Dendritic cell treated with granulocyte-macrophage colony-stimulating factor and Interleukin-4, amounts not matched to agents 40 ng/mL and 50 ng/mL, for 4 days (primary cell): Measurements from ENCODE around the gene ELL.

Source experiments
- H3K27ac Mint-ChIP-seq: one replicate; pipeline ENCODE4 v1.8.0; 2022; ENCODE audit warnings: mild to moderate bottlenecking, mixed read lengths
- H3K27me3 Mint-ChIP-seq: one replicate; pipeline ENCODE4 v1.8.0; 2022; ENCODE audit warnings: mild to moderate bottlenecking, mixed read lengths
- H3K36me3 Mint-ChIP-seq: one replicate; pipeline ENCODE4 v1.8.0; 2022; ENCODE audit warnings: low read depth, mixed read lengths
- H3K4me1 Mint-ChIP-seq: one replicate; pipeline ENCODE4 v1.8.0; 2022; ENCODE audit warnings: low read depth, mixed read lengths
- H3K4me3 Mint-ChIP-seq: one replicate; pipeline ENCODE4 v1.8.0; 2022; ENCODE audit warnings: mild to moderate bottlenecking, moderate library complexity, mixed read lengths
- H3K9me3 Mint-ChIP-seq: one replicate; pipeline ENCODE4 v1.8.0; 2022; ENCODE audit warnings: mixed read lengths
- intact Hi-C: fragments of 100-400 bp; cut with micrococcal nuclease; formaldehyde crosslinking; loops from one replicate; pipeline ENCODE4 v1.15.0; 2022

The ELL gene

DNA sequence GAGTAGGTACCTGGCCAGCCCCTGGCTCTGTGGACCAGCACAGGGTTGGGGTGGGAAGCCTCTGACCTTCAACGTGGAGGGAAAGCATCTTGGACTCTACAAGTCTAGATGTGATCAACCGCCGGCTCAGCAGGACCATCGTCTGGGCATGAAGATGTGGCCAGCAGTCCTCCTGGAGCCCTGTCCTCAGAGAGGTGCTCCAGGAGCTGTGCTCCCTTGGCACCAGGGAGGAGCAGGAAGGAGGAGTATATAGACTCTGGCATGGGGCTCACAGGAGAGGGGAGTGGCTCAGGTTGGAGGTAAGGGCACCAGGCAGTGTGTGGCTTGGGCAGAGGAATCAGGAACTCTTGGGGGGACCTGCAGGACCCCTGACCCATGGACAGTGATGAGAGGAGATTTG lies 65.6 kb downstream of the ELL start:
- Mint-ChIP-seq H3K36me3 (peaks cover 94% of the 10 kb centered on the region), H3K9me3 (no peaks in the 10 kb centered on the region), H3K4me3 (no peak overlapping the region), H3K27me3 (no peaks in the 10 kb centered on the region), H3K4me1 (peaks cover 7% of the 10 kb centered on the region), H3K27ac (no peak overlapping the region)
- intact Hi-C loops = no loop called here

DNA sequence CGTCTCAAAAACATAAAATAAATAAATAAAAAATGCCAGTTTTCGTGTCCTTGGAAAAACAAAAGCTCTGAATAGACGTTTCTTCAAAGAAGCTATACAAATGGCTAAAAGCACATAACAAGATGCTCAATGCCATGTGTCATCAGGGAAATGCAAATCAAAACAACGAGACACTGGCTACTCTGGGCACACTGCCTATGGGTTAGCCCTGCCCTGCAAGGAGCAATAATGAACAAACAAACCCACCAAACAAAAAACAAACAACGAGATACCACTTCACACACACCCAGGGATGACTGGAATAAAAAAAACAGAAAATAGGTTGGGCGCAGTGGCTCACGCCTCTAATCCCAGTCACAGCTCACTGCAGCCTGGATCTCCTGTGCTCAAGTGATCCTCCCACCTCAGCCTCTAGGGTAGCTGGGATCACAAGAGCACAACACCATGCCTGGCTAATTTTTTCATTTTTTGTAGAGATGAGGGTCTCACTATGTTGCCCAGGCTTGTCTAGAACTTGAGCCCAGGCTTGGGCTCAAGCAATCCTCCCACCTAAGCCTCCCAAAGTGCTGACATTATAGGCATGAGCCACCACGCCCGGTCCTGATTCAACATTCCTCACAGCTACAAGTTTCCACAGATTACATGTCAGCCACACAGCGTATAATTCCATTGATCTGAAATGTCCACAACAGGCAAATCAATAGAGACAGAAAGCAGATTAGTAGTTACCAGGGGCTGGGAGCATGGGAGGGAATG lies 68.4 kb downstream of the ELL start:
- intact Hi-C loops = loop anchor here (5.0 kb wide), 1 partner anchor 394 kb away; no protein-coding TSS in a partner anchor
- H3K27ac Mint-ChIP-seq = no peak overlapping the region
- H3K9me3 Mint-ChIP-seq = no peaks in the 10 kb centered on the region
- peaks cover 22% of the 10 kb centered on the region for H3K4me1 Mint-ChIP-seq
- H3K4me3 Mint-ChIP-seq = no peak overlapping the region
- no peaks in the 10 kb centered on the region for H3K27me3 Mint-ChIP-seq
- H3K36me3 Mint-ChIP-seq = peaks cover 94% of the 10 kb centered on the region

DNA sequence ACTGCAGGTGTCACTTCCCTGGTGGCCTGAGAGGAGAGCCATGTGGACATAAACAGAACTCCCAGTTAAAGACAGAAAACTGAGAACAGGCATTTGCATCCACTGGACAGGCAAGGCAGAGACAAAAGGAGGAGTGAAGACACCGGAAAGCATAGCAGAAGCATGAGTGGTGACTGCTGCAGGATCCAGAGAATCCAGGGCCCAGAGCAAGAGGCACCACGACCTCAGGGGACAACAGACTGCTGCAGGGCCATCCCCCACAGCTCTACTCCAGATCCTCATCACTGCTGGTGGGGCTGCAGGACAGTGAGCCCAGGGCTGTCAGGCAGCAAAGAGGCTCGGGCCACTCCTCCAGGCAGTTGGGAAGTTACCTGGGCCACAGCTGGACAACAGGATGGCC lies 69.5 kb downstream of the ELL start:
- H3K27ac Mint-ChIP-seq = no peak overlapping the region
- H3K36me3 Mint-ChIP-seq = peaks cover 94% of the 10 kb centered on the region
- H3K4me3 Mint-ChIP-seq = no peak overlapping the region
- H3K27me3 Mint-ChIP-seq = no peaks in the 10 kb centered on the region
- H3K4me1 Mint-ChIP-seq = peaks cover 24% of the 10 kb centered on the region
- H3K9me3 Mint-ChIP-seq = no peaks in the 10 kb centered on the region
- intact Hi-C loops = loop anchor here (5.0 kb wide), 1 partner anchor 395 kb away; no protein-coding TSS in a partner anchor

DNA sequence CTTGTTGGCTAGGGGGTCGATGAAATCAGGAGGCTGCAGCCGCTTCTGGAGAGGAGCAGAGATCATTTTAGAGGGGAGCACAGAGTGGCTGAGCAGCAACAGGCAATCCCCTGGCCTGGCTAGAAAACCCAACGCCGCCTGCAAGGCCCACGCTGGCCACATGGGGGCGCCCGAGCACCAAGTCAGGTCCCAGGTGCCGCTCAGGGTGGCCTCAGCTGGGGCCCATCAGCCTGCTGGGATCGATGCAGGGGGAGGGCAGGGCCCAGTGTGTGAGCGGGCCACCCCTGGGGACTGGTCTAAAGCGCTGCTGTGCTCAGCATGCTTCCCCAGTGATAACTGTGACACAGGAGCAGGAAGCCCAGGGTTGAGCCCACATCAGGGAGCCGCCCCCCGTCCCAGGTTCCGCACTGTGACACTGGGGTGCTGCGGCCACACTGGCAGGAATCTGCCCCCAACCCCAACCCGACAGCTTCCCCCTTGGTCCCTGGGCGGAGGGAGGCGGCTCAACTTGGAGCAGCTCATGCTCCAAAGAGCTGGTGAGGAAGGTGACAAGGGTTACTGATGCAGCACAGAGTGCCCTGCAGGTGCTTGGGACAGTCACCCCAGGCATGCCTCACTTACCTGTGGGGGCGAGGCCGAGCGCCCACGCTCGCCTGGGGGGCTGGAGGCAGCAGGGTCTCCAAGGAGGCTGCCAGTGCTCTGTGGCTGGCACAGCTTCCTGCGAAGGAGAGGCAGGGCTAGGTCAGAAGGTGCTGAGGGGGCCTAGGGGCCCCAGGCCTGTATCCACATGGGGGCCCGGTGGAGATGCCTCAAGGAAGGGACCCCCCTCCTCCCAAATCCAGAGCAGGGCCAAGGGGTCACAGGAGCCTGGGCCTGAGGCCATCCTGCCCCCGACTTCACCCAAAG lies 70.7 kb downstream of the ELL start:
- no peak overlapping the region for H3K4me3 Mint-ChIP-seq
- H3K9me3 Mint-ChIP-seq = no peaks in the 10 kb centered on the region
- peaks cover 20% of the 10 kb centered on the region for H3K4me1 Mint-ChIP-seq
- no peaks in the 10 kb centered on the region for H3K27me3 Mint-ChIP-seq
- intact Hi-C loops = loop anchor here (5.0 kb wide), 1 partner anchor 396 kb away; no protein-coding TSS in a partner anchor
- peaks cover 94% of the 10 kb centered on the region for H3K36me3 Mint-ChIP-seq
- H3K27ac Mint-ChIP-seq = peak overlapping the region; percentile 11

DNA sequence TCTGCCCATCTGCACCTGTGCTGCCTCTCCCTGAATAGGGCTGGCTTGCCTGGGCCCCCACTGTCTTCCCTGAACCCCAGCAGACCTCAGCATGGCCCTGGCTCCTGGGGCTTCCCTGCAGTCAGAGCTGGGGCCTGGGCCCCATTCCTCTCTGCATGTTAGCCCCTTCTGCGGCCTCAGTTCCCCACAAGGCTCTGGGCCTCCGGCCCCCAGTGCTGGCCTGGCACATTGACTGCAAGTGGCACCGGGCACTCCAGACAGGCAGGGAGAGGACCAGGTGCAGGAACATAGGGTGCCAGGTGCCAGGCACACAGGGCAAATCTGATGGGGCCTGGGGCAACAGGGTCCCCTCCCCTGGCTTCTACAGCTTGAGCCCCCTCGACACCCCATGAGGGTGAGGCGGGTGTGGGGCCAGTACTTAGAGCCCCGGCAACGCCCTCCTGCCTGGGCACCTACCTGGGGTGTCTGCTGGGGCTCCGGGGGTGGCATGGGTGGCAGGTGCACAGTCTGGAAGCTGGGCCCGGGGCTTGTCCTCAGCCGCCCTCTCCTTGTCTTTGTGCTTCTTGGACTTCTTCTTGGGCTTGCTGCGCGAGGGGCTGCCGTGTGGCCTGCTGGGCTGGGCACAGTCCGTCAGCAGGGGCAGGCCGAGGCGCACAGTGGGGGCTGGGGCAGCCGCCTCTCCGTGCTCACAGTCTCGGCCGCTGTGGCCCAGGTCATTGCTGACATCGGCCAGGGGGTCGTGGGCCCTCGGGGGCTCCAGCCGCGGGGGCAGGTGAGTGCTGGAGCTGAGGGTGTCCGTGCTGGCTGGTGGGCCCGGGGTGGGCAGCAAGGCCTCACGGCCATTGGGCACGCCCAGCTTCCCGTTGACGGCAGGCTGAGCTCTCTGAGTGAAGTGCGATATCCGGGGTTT lies 71.6 kb downstream of the ELL start:
- no peaks in the 10 kb centered on the region for H3K27me3 Mint-ChIP-seq
- H3K36me3 Mint-ChIP-seq = peaks cover 94% of the 10 kb centered on the region
- H3K4me1 Mint-ChIP-seq = peaks cover 19% of the 10 kb centered on the region
- H3K9me3 Mint-ChIP-seq = no peaks in the 10 kb centered on the region
- no peak overlapping the region for H3K4me3 Mint-ChIP-seq
- intact Hi-C loops = loop anchor here (5.0 kb wide), 1 partner anchor 397 kb away; no protein-coding TSS in a partner anchor
- peak overlapping the region; percentile 11 for H3K27ac Mint-ChIP-seq

DNA sequence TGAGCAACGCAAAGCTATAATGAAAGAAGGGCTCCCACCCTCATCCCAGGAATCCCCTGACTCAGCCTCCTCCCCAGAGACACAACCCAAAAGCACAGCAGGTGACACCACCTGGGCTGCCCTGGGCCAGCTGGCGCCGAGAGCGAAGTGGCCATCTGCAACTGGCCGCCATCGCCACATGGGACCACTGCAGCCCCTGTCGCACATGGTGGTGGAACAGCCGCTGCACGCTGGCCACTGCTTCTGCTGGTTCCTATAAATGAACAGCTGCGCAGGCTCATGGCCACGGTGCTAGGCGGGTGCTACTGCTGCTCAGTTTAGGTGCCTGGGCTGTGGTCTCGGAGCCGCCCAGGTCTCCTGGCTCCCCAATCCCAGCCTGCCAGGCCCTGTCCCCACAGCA lies 72.3 kb downstream of the ELL start:
- no peaks in the 10 kb centered on the region for H3K27me3 Mint-ChIP-seq
- H3K4me3 Mint-ChIP-seq = no peak overlapping the region
- H3K4me1 Mint-ChIP-seq = peaks cover 19% of the 10 kb centered on the region
- H3K27ac Mint-ChIP-seq = no peak overlapping the region
- H3K36me3 Mint-ChIP-seq = peaks cover 95% of the 10 kb centered on the region
- intact Hi-C loops = no loop called here
- no peaks in the 10 kb centered on the region for H3K9me3 Mint-ChIP-seq

DNA sequence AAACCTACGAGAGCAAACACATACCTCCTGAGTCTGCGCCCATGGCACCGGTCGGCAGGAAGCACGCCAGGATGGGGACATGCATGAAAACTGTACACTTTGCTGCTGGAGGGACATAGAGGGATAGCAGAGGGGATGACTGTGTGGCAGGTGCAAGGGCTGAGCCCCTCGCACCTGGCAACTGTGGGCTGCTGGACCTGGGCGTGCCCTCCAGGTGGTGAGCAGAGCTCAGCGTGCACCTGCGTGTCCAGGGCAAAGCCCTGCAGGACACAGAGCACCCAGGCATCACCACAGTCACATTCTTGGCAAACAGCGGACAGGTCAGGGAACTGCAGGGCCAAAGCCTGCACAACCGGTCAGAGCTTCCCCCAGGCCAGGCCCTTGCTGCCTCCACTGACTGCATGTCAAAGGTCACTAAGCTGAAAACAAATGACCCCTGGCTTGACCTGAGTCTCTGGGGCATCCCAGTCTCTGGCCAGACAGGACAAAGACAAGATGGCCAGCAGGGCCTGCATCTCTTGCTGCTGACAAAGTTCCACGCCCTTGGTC lies 75.0 kb downstream of the ELL start:
- Mint-ChIP-seq H3K27ac (no peak overlapping the region), H3K9me3 (peaks cover 8% of the 10 kb centered on the region), H3K36me3 (peaks cover 100% of the 10 kb centered on the region), H3K4me1 (peaks cover 43% of the 10 kb centered on the region), H3K27me3 (no peaks in the 10 kb centered on the region), H3K4me3 (no peak overlapping the region)
- intact Hi-C loops = no loop called here

DNA sequence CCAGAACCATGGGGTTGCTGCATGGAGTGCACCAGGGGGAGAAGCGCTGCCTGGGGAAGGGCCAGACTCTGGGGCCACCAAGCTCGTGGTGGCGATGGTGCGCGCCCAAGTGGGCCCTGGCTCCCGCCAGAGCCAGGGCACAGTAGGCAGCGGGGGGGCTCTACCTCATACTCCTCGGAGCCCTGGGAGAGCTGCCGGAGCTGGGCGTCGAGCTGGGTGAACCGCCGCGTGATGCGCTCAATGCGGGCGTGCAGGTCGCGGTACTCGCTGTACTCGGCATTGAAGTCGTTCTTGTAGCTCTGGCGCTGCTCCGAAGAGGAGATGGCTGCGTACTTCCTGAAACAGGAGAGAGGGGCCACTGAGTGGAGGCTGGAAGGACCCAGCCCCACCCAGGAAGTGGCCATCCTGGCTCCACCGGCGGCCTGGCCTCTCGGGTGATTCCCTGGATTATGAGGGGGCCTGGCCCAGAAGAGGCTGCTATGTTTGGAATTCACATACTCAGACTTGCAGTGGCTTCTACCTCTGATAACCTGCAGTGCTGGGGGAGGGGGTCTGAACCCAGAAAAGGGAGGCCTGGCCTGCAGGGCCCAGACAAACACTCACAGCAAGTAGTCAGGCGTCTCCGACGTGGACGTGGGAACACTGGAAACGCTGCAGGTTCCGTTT lies 75.6 kb downstream of the ELL start:
- peaks cover 100% of the 10 kb centered on the region for H3K36me3 Mint-ChIP-seq
- no peak overlapping the region for H3K4me3 Mint-ChIP-seq
- H3K27ac Mint-ChIP-seq = no peak overlapping the region

DNA sequence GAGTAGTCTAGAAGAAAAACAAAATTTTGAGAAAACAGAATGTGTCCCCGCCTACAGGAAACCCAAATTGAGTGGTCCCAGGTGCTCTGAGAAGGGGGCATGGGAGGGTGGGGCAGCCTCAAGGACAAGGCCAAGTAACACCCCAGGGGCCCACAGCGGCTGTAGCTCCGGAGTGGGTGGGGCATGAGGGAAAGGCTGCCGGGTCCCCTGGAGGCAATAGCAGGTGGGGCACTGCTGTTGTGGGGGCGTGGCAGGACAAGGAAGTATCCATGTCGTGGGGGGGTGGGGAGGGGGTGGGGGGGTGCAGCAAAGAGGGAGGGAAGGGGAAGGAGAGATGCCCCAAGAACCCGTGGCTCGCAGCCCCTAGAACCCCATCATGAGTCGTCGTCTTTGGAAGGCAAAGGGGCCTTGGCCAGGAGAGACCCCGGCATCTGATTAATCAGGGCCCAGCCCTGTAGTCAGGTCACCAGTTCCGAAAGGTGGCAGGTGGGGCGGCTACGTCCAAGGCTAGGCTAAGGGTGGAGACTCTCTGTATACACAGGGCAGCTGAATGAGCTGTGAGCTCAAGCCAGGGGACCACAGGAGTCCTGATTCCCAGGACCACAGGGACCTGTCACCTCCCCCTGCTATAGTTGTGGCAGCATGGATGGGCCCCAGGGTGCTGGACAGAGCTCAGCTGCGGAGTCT lies 76.5 kb downstream of the ELL start:
- Mint-ChIP-seq H3K27ac (no peak overlapping the region), H3K9me3 (peaks cover 8% of the 10 kb centered on the region), H3K4me1 (peaks cover 47% of the 10 kb centered on the region), H3K27me3 (peaks cover 4% of the 10 kb centered on the region), H3K36me3 (peaks cover 100% of the 10 kb centered on the region), H3K4me3 (no peak overlapping the region)
- intact Hi-C loops = no loop called here

More for the DNA sequence above, 75.6 kb downstream of the ELL start:
- H3K4me1 Mint-ChIP-seq = peaks cover 47% of the 10 kb centered on the region
- intact Hi-C loops = no loop called here
- H3K27me3 Mint-ChIP-seq = no peaks in the 10 kb centered on the region
- H3K9me3 Mint-ChIP-seq = peaks cover 8% of the 10 kb centered on the region

DNA sequence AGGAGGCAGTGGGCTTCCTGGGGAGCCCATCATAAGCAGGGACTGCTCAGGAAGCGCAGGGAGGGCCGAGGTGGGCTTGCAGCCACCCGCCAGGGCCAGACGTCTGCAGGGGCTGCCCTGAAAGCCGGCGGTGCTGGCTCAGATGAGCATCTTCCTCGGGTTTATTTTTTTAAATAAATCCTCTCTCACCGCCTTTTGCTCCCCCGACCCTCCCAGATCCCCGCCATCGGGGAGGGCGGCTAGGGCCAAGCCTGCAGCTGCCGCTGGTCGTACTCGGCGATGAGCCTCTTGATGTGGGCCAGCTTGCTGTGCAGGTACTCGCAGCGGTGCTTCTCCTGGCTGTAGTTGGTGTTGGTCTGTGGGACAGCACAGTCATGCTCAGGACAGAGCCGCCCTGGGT lies 77.4 kb downstream of the ELL start:
- Mint-ChIP-seq H3K4me1 (peaks cover 49% of the 10 kb centered on the region), H3K4me3 (no peak overlapping the region), H3K27ac (no peak overlapping the region), H3K36me3 (peaks cover 93% of the 10 kb centered on the region), H3K27me3 (peaks cover 12% of the 10 kb centered on the region), H3K9me3 (peaks cover 8% of the 10 kb centered on the region)
- intact Hi-C loops = no loop called here

DNA sequence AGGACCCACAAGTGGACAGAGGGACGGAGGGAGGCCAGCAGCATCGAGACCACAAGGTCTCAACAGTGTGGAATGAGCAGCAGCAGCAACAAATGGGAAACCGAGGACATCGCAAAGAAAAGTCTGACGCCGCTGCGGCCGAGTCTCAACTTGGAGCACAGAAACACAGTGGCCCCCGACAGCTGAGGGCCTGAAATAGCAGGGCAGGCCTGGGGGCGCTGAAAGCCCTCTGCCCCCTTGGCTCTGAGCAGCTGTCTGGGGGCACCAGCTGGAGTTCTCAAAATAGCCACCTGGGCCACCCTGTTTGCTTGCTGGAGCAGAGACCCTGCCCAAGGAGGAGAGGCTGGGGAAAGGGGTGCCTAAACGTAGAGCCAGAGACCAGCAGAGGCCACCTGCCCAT lies 78.0 kb downstream of the ELL start:
- Mint-ChIP-seq H3K9me3 (peaks cover 8% of the 10 kb centered on the region), H3K27ac (no peak overlapping the region), H3K36me3 (peaks cover 87% of the 10 kb centered on the region), H3K4me3 (no peak overlapping the region), H3K4me1 (peaks cover 51% of the 10 kb centered on the region), H3K27me3 (peaks cover 19% of the 10 kb centered on the region)
- intact Hi-C loops = no loop called here

DNA sequence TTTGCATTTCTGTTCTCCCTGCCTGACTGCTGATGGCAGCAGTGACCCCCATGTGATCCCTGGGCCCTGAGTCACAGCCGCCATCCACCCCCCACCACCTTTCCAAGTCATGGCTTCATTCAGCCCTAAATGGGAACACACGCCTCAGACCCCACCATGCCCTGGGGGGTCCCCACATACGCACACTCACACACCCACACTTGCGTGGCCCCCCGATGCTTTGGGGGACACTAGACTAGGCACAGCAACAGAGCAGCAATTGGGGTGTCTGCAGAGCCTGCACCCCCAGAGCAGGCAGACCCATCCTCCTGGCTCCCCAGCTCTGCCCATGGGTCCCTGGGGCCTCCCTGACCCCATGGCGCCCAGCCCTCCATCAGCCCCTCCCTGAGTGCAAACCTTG lies 78.5 kb downstream of the ELL start:
- intact Hi-C loops = no loop called here
- peaks cover 8% of the 10 kb centered on the region for H3K9me3 Mint-ChIP-seq
- peaks cover 23% of the 10 kb centered on the region for H3K27me3 Mint-ChIP-seq
- peaks cover 51% of the 10 kb centered on the region for H3K4me1 Mint-ChIP-seq
- no peak overlapping the region for H3K27ac Mint-ChIP-seq
- peaks cover 82% of the 10 kb centered on the region for H3K36me3 Mint-ChIP-seq
- H3K4me3 Mint-ChIP-seq = no peak overlapping the region
